ENCODE data around the gene KRT33B. TPM values are rescaled to one million over a fixed set of nuclear protein-coding genes. Genes with fewer than 3 reads are reported as not detected.
"Not testable (repeated sequence)": the region's sequence is repeated elsewhere in the genome, so short reads cannot be mapped to it uniquely, and the experiment has no call there.

KRT33B gene
- total and polyA plus RNA-seq, 12 donors, result not detected

GRCh38 chr17:41396340-41396739 lies 26.7 kb upstream of the KRT33B start:
- Histone ChIP-seq H3K4me1 (replicated peaks in 1 of 2) (no peaks in the 10 kb centered on the region), H3K27me3 (no peaks in the 10 kb centered on the region), H3K9me3 (replicated peaks in 1 of 3) (no peaks in the 10 kb centered on the region), H3K27ac (no peak overlapping the region), H3K36me3 (replicated peaks in 1 of 2) (no peaks in the 10 kb centered on the region), H3K4me3 (no peak overlapping the region)
- intact Hi-C loops (cut with DNase I), result no loop called here
- DNase-seq, result no peak
- no peak for TF ChIP-seq POLR2A (IDR thresholded peaks at IDR 0.05)
- no peak for TF ChIP-seq CTCF (IDR thresholded peaks at IDR 0.05)
- 89 to 100% (median 93%) methylated on average over 5 to 7 of the region's 7 CpGs for WGBS, 4 donors

- WGBS, 4 donors, result 76 to 100% (median 89%) methylated on average over 1 of the region's 1 CpG
- no peak for DNase-seq
- H3K27me3 ChIP-seq, result no peaks in the 10 kb centered on the region
- no peaks in the 10 kb centered on the region for H3K9me3 ChIP-seq (replicated peaks in 1 of 3)
- no peaks in the 10 kb centered on the region for H3K36me3 ChIP-seq (replicated peaks in 1 of 2)
- TF ChIP-seq POLR2A (IDR thresholded peaks at IDR 0.05) (no peak), CTCF (IDR thresholded peaks at IDR 0.05) (no peak)
- intact Hi-C loops (cut with DNase I), result no loop called here
- no peak overlapping the region for H3K27ac ChIP-seq
- no peaks in the 10 kb centered on the region for H3K4me1 ChIP-seq (replicated peaks in 1 of 2)
- H3K4me3 ChIP-seq, result no peak overlapping the region
These were observed 26.0 kb upstream of the KRT33B start for GRCh38 chr17:41395611-41396010.

- intact Hi-C loops (cut with DNase I), result not testable (repeated sequence)
These were observed 25.4 kb upstream of the KRT33B start for GRCh38 chr17:41395044-41395443.

GRCh38 chr17:41394254-41394996 lies 24.8 kb upstream of the KRT33B start:
- TF ChIP-seq CTCF (IDR thresholded peaks at IDR 0.05) (no peak), POLR2A (IDR thresholded peaks at IDR 0.05) (no peak)
- H3K36me3 ChIP-seq (replicated peaks in 1 of 2), result no peaks in the 10 kb centered on the region
- H3K27me3 ChIP-seq, result no peaks in the 10 kb centered on the region
- intact Hi-C loops (cut with DNase I), result no loop called here
- no peaks in the 10 kb centered on the region for H3K9me3 ChIP-seq (replicated peaks in 1 of 3)
- H3K27ac ChIP-seq, result no peak overlapping the region
- whole genome bisulfite sequencing, 4 donors, result 94 to 98% (median 95%) methylated on average over 3 to 10 of the region's 10 CpGs
- no peaks in the 10 kb centered on the region for H3K4me1 ChIP-seq (replicated peaks in 1 of 2)
- no peak for DNase-seq
- H3K4me3 ChIP-seq, result no peak overlapping the region

More at GRCh38 chr17:41395044-41395443, 25.4 kb upstream of the KRT33B start:
- WGBS, 4 donors, result 74 to 93% (median 87%) methylated on average over 3 to 12 of the region's 12 CpGs
- H3K4me1 ChIP-seq (replicated peaks in 1 of 2); H3K27ac ChIP-seq; DNase-seq; H3K27me3 ChIP-seq; H3K9me3 ChIP-seq (replicated peaks in 1 of 3); H3K36me3 ChIP-seq (replicated peaks in 1 of 2); H3K4me3 ChIP-seq: not testable (repeated sequence)

- WGBS, 4 donors, result 90 to 95% (median 94%) methylated on average over 9 to 10 of the region's 10 CpGs
- no peaks in the 10 kb centered on the region for H3K36me3 ChIP-seq (replicated peaks in 1 of 2)
- H3K27me3 ChIP-seq, result no peaks in the 10 kb centered on the region
- no peaks in the 10 kb centered on the region for H3K4me1 ChIP-seq (replicated peaks in 1 of 2)
- no peak overlapping the region for H3K27ac ChIP-seq
- TF ChIP-seq POLR2A (IDR thresholded peaks at IDR 0.05) (no peak), CTCF (IDR thresholded peaks at IDR 0.05) (no peak)
- H3K4me3 ChIP-seq, result no peak overlapping the region
- no peaks in the 10 kb centered on the region for H3K9me3 ChIP-seq (replicated peaks in 1 of 3)
- intact Hi-C loops (cut with DNase I), result no loop called here
- DNase-seq, result no peak
These were observed 24.2 kb upstream of the KRT33B start for GRCh38 chr17:41393826-41394225.

All from adrenal gland (tissue), 12 donors.